SK-N-SH (cell line): Measurements from ENCODE around the gene MRGPRG. TPM values are rescaled to one million over a fixed set of nuclear protein-coding genes. Genes with fewer than 3 reads are reported as not detected.

Experiments
- CTCF ChIA-PET: fragments of 300-600, 350-600 bp; formaldehyde crosslinking; extraction: SDS; loops from one replicate; lab custom pipeline; 2021; lab: Yijun Ruan, JAX
- POLR2A ChIA-PET: fragments of 350-600 bp; sonication (Branson Sonifier 250); formaldehyde crosslinking; extraction: SDS; loops from one replicate; lab custom pipeline; 2020; ENCODE audit warnings: antibody characterized with exemption, inconsistent platforms; lab: Yijun Ruan, JAX
- DNase-seq: peaks from one replicate; pipeline ENCODE4 v3.0.0; 2012
- H2AFZ ChIP-seq: fragments of 200-600 bp; sonication (generic); 2 replicates; pipeline ENCODE4 v1.8.1; 2016; ENCODE audit warnings: antibody characterized with exemption, mild to moderate bottlenecking, low read depth
- H3F3A ChIP-seq: fragments of 200-600 bp; sonication (generic); replicated peaks from 2 replicates; pipeline ENCODE3; 2016; ENCODE audit warnings: antibody characterized with exemption, mild to moderate bottlenecking; ENCODE audit not compliant: insufficient read depth
- H3K27ac ChIP-seq, 2 experiments: fragments of 200-500 bp in 1 of 2; fragments of 200-600 bp in 1 of 2; sonication (Bioruptor generic) in 1 of 2; sonication (generic), shearing (Covaris generic) in 1 of 2; 2 replicates each; pipeline versions ENCODE4 v1.5.1 to v1.6.1; 2014 to 2016; ENCODE audit warnings: low read depth in 2 of 2, inconsistent platforms in 1 of 2, low read length in 1 of 2, mild to moderate bottlenecking in 1 of 2, mixed read lengths in 1 of 2
- H3K27me3 ChIP-seq: fragments of 200-600 bp; sonication (generic), shearing (Covaris generic); 2 replicates; pipeline ENCODE4 v1.6.1; 2016; ENCODE audit warnings: mixed run types; ENCODE audit not compliant: insufficient read depth
- H3K36me3 ChIP-seq, 2 experiments: fragments of 200-500 bp in 1 of 2; fragments of 200-600 bp in 1 of 2; sonication (Bioruptor generic) in 1 of 2; sonication (generic) in 1 of 2; replicated peaks in 1 of 2; 2 replicates each; pipeline versions ENCODE3 to v1.5.1; 2014 to 2016; ENCODE audit warnings: low read length in 1 of 2, mild to moderate bottlenecking in 1 of 2; ENCODE audit not compliant: insufficient read depth in 2 of 2, control insufficient read depth in 1 of 2
- H3K4me1 ChIP-seq, 2 experiments: fragments of 200-500 bp in 1 of 2; fragments of 200-600 bp in 1 of 2; sonication (Bioruptor generic) in 1 of 2; sonication (generic), shearing (Covaris generic) in 1 of 2; 2 replicates each; pipeline versions ENCODE4 v1.5.1 to v1.6.1; 2014 to 2016; ENCODE audit warnings: low read depth in 1 of 2, low read length in 1 of 2, mixed run types in 1 of 2; ENCODE audit not compliant: insufficient read depth in 2 of 2, control insufficient read depth in 1 of 2
- H3K4me2 ChIP-seq: fragments of 200-600 bp; sonication (generic), shearing (Covaris generic); 2 replicates; pipeline ENCODE4 v1.6.1; 2017; ENCODE audit warnings: mixed run types
- H3K4me3 ChIP-seq, 2 experiments: fragments of 200-500 bp in 1 of 2; fragments of 200-600 bp in 1 of 2; sonication (Bioruptor generic) in 1 of 2; sonication (generic), shearing (Covaris generic) in 1 of 2; 2 replicates each; pipeline versions ENCODE4 v1.5.1 to v1.8.1; 2014 to 2016; ENCODE audit warnings: low read depth in 2 of 2, inconsistent platforms in 1 of 2, low read length in 1 of 2, mild to moderate bottlenecking in 1 of 2, mixed read lengths in 1 of 2, moderate library complexity in 1 of 2
- H3K79me2 ChIP-seq: fragments of 200-600 bp; sonication (generic); 2 replicates; pipeline ENCODE4 v1.8.1; 2017; ENCODE audit warnings: mild to moderate bottlenecking; ENCODE audit not compliant: insufficient read depth
- H3K9ac ChIP-seq: fragments of 200-600 bp; sonication (generic); 2 replicates; pipeline ENCODE4 v1.6.1; 2017; ENCODE audit warnings: mixed run types
- H3K9me2 ChIP-seq: fragments of 200-600 bp; sonication (generic); 2 replicates; pipeline ENCODE4 v1.6.1; 2017; ENCODE audit warnings: mixed run types
- H3K9me3 ChIP-seq: fragments of 200-600 bp; sonication (generic); 2 replicates; pipeline ENCODE4 v1.6.1; 2017; ENCODE audit warnings: mixed run types, mild to moderate bottlenecking, moderate library complexity
- H4K20me1 ChIP-seq: fragments of 200-600 bp; sonication (generic); 2 replicates; pipeline ENCODE4 v1.6.1; 2017; ENCODE audit warnings: mild to moderate bottlenecking, mixed run types; ENCODE audit not compliant: insufficient read depth
- ELF1 ChIP-seq: IDR thresholded peaks from 2 replicates; pipeline ENCODE4 v1.4.0; 2012
- EZH2phosphoT487 ChIP-seq: fragments of 200-600 bp; sonication (generic); IDR thresholded peaks from 2 replicates; pipeline ENCODE4 v1.6.1; 2017; ENCODE audit warnings: low read depth, mixed run types, mild to moderate bottlenecking, antibody characterized with exemption, moderate library complexity, borderline replicate concordance
- FOSL2 ChIP-seq: IDR thresholded peaks from 2 replicates; pipeline ENCODE4 v1.4.0; 2012; ENCODE audit warnings: low read depth, mild to moderate bottlenecking, moderate library complexity, borderline replicate concordance
- FOXJ3 ChIP-seq: sonication (generic); formaldehyde crosslinking; IDR thresholded peaks from 2 replicates; pipeline ENCODE4 v1.5.1; 2020; ENCODE audit warnings: mild to moderate bottlenecking, missing genetic modification reagents
- GABPA ChIP-seq: IDR thresholded peaks from 2 replicates; pipeline ENCODE4 v1.4.0; 2012; ENCODE audit warnings: low read depth, mild to moderate bottlenecking
- JUND ChIP-seq: IDR thresholded peaks from 2 replicates; pipeline ENCODE4 v1.4.0; 2012
- MEF2A ChIP-seq: IDR thresholded peaks from 2 replicates; pipeline ENCODE4 v1.4.0; 2012; ENCODE audit warnings: low read depth, borderline replicate concordance
- NFIC ChIP-seq: IDR thresholded peaks from 2 replicates; pipeline ENCODE4 v1.4.0; 2012; ENCODE audit warnings: borderline replicate concordance
- RXRA ChIP-seq: IDR thresholded peaks from 2 replicates; pipeline ENCODE4 v1.4.0; 2012; ENCODE audit warnings: low read depth, mild to moderate bottlenecking, borderline replicate concordance
- SMC3 ChIP-seq: IDR thresholded peaks from 2 replicates; pipeline ENCODE4 v1.6.1; 2012; ENCODE audit warnings: low read depth, low read length, improper control_type of control experiment
- TAF1 ChIP-seq: IDR thresholded peaks from 2 replicates; pipeline ENCODE4 v1.6.1; 2012; ENCODE audit warnings: low read depth, mild to moderate bottlenecking, low read length, moderate library complexity, borderline replicate concordance
- TCF12 ChIP-seq: IDR thresholded peaks from 2 replicates; pipeline ENCODE4 v1.4.0; 2012
- TEAD4 ChIP-seq: IDR thresholded peaks from 2 replicates; pipeline ENCODE4 v1.4.0; 2012; ENCODE audit warnings: mild to moderate bottlenecking, borderline replicate concordance; ENCODE audit not compliant: insufficient read depth
- WGBS: methylation state at CpG from one replicate; pipeline ENCODE4 v1.1.6; 2017; ENCODE audit warnings: low lambda C conversion rate; 5-methylcytosine and 5-hydroxymethylcytosine counted together
- polyA plus RNA-seq, 3 experiments: library from polyadenylated mRNA; depleted of rRNA; stranded (reverse); fragments of >200 nt; gene quantifications; 2 replicates each; pipeline ENCODE4 v1.2.3, GENCODE V29; 2012
- TF ChIP-seq, protein P1 (sequence below): IDR thresholded peaks from 2 replicates; pipeline ENCODE4 v1.4.0; 2012; ENCODE audit warnings: low read depth, borderline replicate concordance
- TF ChIP-seq, protein P2 (sequence below): IDR thresholded peaks from 2 replicates; pipeline ENCODE4 v1.4.0; 2012; ENCODE audit warnings: low read depth
- TF ChIP-seq, protein P3 (sequence below): fragments of 200-600 bp; sonication (generic); IDR thresholded peaks from 2 replicates; pipeline ENCODE4 v1.6.1; 2017; ENCODE audit warnings: antibody characterized with exemption, mild to moderate bottlenecking, moderate library complexity
- TF ChIP-seq, protein P4 (sequence below): IDR thresholded peaks from 2 replicates; pipeline ENCODE4 v1.4.0; 2012; ENCODE audit warnings: low read depth, borderline replicate concordance

Gene MRGPRG
- polyA plus RNA-seq, 1 of the 3 experiments (the other 2 are of a cell fraction): not detected

DNA sequence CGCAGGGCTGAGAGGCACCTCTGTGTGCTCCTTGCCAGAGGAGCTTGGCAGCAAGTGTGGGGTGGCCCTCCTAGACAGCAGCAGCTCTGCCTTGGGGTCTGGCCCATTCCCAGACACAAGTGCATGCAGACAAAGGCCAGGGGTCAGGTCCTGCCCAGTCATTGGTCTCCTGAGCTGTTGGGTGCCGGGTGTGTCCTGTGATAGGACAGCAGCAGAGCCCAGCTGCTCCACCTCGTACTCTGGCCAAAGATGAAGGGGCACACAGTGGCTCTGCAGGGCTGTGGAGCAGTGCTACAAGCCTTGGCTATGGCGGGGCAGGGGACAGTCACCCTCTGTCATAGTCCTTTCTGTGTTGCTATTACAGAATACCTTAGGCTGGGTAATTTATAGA, 36.2 kb downstream of the MRGPRG start:
- CTCF ChIA-PET: interaction anchor here (1.0 to 1.5 kb wide), 2 partner anchors 53 to 145 kb away, joined by 3 to 5 read pairs; no protein-coding TSS in a partner anchor
- Histone ChIP-seq H4K20me1 (no peaks in the 10 kb centered on the region), H3K27me3 (no peaks in the 10 kb centered on the region), H3F3A (no peaks in the 10 kb centered on the region), H3K4me3 (no peak overlapping the region), H3K27ac (no peak overlapping the region), H3K9me2 (no peaks in the 10 kb centered on the region), H3K4me1 (no peaks in the 10 kb centered on the region), H3K9ac (no peak overlapping the region), H3K79me2 (no peaks in the 10 kb centered on the region), H3K4me2 (no peak overlapping the region)
- WGBS: 0% methylated on average over 1 of the region's 4 CpGs
- POLR2A ChIA-PET: no interaction called here
- no peak for DNase-seq
- TF ChIP-seq, protein P1, sequence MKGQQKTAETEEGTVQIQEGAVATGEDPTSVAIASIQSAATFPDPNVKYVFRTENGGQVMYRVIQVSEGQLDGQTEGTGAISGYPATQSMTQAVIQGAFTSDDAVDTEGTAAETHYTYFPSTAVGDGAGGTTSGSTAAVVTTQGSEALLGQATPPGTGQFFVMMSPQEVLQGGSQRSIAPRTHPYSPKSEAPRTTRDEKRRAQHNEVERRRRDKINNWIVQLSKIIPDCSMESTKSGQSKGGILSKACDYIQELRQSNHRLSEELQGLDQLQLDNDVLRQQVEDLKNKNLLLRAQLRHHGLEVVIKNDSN: no peak
- no peak for TF ChIP-seq RXRA
- no peak for TF ChIP-seq FOXJ3 (CRISPR knock-in tag)
- TF ChIP-seq, protein P2, sequence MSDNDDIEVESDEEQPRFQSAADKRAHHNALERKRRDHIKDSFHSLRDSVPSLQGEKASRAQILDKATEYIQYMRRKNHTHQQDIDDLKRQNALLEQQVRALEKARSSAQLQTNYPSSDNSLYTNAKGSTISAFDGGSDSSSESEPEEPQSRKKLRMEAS: no peak
- no peak for TF ChIP-seq TAF1
- TF ChIP-seq GABPA: no peak
- TF ChIP-seq SMC3: no peak
- TF ChIP-seq NFIC: no peak
- no peak for TF ChIP-seq FOSL2
- TF ChIP-seq MEF2A: no peak
- TF ChIP-seq JUND: no peak
- TF ChIP-seq, protein P3, sequence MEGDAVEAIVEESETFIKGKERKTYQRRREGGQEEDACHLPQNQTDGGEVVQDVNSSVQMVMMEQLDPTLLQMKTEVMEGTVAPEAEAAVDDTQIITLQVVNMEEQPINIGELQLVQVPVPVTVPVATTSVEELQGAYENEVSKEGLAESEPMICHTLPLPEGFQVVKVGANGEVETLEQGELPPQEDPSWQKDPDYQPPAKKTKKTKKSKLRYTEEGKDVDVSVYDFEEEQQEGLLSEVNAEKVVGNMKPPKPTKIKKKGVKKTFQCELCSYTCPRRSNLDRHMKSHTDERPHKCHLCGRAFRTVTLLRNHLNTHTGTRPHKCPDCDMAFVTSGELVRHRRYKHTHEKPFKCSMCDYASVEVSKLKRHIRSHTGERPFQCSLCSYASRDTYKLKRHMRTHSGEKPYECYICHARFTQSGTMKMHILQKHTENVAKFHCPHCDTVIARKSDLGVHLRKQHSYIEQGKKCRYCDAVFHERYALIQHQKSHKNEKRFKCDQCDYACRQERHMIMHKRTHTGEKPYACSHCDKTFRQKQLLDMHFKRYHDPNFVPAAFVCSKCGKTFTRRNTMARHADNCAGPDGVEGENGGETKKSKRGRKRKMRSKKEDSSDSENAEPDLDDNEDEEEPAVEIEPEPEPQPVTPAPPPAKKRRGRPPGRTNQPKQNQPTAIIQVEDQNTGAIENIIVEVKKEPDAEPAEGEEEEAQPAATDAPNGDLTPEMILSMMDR: no peak
- no peak for TF ChIP-seq ELF1
- TF ChIP-seq TCF12: no peak
- TF ChIP-seq EZH2phosphoT487: no peak
- TF ChIP-seq, protein P4, sequence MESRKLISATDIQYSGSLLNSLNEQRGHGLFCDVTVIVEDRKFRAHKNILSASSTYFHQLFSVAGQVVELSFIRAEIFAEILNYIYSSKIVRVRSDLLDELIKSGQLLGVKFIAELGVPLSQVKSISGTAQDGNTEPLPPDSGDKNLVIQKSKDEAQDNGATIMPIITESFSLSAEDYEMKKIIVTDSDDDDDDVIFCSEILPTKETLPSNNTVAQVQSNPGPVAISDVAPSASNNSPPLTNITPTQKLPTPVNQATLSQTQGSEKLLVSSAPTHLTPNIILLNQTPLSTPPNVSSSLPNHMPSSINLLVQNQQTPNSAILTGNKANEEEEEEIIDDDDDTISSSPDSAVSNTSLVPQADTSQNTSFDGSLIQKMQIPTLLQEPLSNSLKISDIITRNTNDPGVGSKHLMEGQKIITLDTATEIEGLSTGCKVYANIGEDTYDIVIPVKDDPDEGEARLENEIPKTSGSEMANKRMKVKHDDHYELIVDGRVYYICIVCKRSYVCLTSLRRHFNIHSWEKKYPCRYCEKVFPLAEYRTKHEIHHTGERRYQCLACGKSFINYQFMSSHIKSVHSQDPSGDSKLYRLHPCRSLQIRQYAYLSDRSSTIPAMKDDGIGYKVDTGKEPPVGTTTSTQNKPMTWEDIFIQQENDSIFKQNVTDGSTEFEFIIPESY: no peak
- no peak for TF ChIP-seq TEAD4
- TF ChIP-seq, all 33 proteins: peak for 0
- Histone ChIP-seq H2AFZ (no peak overlapping the region), H3K36me3 (no peaks in the 10 kb centered on the region), H3K9me3 (no peaks in the 10 kb centered on the region)
